ENCODE data around the gene CDH4.

DNA sequence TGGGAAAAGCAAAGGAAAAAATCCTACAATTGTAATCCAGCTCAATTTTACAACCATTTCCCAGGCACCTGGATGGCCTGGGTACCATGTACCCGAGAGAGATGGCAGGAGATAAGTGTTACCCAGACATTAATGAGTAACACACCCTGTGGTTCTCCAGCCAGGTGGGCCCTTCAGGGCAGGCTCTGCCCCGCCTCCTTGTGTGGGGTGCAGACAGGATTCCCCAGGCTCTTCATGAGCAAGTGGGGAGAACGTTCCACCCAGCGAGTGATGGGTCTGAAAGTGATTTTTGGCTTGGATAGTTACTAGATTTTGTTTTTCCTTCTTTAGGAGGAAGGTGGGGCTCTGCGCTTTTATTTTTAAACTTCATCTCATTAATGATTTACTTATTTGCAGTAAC lies 569.7 kb downstream of the CDH4 start:
- TF ChIP-seq ZNF121 (CRISPR knock-in tag; conservative IDR thresholded peaks at IDR 0.05) (no peak), ZNF707 (CRISPR knock-in tag; conservative IDR thresholded peaks at IDR 0.05) (no peak), POLR3G (IDR thresholded peaks at IDR 0.05; ENCODE audit: extremely low read depth, insufficient read length, insufficient replicate concordance) (no peak), GABPB1 (CRISPR knock-in tag; IDR thresholded peaks at IDR 0.05) (no peak), ZNF263 (CRISPR knock-in tag; IDR thresholded peaks at IDR 0.05; ENCODE audit: borderline replicate concordance) (no peak), PML (IDR thresholded peaks at IDR 0.05; ENCODE audit: low read length) (no peak)
- TF ChIP-seq, protein P1, sequence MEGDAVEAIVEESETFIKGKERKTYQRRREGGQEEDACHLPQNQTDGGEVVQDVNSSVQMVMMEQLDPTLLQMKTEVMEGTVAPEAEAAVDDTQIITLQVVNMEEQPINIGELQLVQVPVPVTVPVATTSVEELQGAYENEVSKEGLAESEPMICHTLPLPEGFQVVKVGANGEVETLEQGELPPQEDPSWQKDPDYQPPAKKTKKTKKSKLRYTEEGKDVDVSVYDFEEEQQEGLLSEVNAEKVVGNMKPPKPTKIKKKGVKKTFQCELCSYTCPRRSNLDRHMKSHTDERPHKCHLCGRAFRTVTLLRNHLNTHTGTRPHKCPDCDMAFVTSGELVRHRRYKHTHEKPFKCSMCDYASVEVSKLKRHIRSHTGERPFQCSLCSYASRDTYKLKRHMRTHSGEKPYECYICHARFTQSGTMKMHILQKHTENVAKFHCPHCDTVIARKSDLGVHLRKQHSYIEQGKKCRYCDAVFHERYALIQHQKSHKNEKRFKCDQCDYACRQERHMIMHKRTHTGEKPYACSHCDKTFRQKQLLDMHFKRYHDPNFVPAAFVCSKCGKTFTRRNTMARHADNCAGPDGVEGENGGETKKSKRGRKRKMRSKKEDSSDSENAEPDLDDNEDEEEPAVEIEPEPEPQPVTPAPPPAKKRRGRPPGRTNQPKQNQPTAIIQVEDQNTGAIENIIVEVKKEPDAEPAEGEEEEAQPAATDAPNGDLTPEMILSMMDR (IDR thresholded peaks at IDR 0.05 in 2 of 3, conservative IDR thresholded peaks at IDR 0.05 in 1 of 3; ENCODE audit: insufficient read depth in 2 of 3, low read depth in 1 of 3, low read length in 3 of 3) = no peak
- TF ChIP-seq, protein P2, sequence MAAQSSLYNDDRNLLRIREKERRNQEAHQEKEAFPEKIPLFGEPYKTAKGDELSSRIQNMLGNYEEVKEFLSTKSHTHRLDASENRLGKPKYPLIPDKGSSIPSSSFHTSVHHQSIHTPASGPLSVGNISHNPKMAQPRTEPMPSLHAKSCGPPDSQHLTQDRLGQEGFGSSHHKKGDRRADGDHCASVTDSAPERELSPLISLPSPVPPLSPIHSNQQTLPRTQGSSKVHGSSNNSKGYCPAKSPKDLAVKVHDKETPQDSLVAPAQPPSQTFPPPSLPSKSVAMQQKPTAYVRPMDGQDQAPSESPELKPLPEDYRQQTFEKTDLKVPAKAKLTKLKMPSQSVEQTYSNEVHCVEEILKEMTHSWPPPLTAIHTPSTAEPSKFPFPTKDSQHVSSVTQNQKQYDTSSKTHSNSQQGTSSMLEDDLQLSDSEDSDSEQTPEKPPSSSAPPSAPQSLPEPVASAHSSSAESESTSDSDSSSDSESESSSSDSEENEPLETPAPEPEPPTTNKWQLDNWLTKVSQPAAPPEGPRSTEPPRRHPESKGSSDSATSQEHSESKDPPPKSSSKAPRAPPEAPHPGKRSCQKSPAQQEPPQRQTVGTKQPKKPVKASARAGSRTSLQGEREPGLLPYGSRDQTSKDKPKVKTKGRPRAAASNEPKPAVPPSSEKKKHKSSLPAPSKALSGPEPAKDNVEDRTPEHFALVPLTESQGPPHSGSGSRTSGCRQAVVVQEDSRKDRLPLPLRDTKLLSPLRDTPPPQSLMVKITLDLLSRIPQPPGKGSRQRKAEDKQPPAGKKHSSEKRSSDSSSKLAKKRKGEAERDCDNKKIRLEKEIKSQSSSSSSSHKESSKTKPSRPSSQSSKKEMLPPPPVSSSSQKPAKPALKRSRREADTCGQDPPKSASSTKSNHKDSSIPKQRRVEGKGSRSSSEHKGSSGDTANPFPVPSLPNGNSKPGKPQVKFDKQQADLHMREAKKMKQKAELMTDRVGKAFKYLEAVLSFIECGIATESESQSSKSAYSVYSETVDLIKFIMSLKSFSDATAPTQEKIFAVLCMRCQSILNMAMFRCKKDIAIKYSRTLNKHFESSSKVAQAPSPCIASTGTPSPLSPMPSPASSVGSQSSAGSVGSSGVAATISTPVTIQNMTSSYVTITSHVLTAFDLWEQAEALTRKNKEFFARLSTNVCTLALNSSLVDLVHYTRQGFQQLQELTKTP (IDR thresholded peaks at IDR 0.05; ENCODE audit: low read depth in 1 of 2, partially characterized antibody in 2 of 2) = no peak
- TF ChIP-seq, protein P3, sequence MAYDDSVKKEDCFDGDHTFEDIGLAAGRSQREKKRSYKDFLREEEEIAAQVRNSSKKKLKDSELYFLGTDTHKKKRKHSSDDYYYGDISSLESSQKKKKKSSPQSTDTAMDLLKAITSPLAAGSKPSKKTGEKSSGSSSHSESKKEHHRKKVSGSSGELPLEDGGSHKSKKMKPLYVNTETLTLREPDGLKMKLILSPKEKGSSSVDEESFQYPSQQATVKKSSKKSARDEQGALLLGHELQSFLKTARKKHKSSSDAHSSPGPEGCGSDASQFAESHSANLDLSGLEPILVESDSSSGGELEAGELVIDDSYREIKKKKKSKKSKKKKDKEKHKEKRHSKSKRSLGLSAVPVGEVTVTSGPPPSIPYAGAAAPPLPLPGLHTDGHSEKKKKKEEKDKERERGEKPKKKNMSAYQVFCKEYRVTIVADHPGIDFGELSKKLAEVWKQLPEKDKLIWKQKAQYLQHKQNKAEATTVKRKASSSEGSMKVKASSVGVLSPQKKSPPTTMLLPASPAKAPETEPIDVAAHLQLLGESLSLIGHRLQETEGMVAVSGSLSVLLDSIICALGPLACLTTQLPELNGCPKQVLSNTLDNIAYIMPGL (CRISPR knock-in tag; IDR thresholded peaks at IDR 0.05) = no peak
- TF ChIP-seq, protein P4, sequence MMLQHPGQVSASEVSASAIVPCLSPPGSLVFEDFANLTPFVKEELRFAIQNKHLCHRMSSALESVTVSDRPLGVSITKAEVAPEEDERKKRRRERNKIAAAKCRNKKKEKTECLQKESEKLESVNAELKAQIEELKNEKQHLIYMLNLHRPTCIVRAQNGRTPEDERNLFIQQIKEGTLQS (IDR thresholded peaks at IDR 0.05) = no peak
- TF ChIP-seq, protein P4 (CRISPR knock-in tag; conservative IDR thresholded peaks at IDR 0.05) = no peak
